Kidney epithelial cell (primary cell): ENCODE data around the gene LIM2. TPM values are rescaled to one million over a fixed set of nuclear protein-coding genes. Genes with fewer than 3 reads are reported as not detected.

ENCODE experiments used
- DNase-seq: peaks from one replicate; pipeline ENCODE4 v3.0.0-alpha.2; 2010; ENCODE audit warnings: low read depth
- H3K27me3 ChIP-seq: 2 replicates; pipeline ENCODE4 v1.6.0; 2011; ENCODE audit warnings: low read length; ENCODE audit not compliant: control insufficient read depth, insufficient read depth
- H3K36me3 ChIP-seq: 2 replicates; pipeline ENCODE4 v1.5.1; 2011; ENCODE audit warnings: low read length; ENCODE audit not compliant: control insufficient read depth, insufficient read depth
- H3K4me3 ChIP-seq: 2 replicates; pipeline ENCODE4 v1.5.1; 2011; ENCODE audit warnings: low read depth, mild to moderate bottlenecking, control low read depth, low read length
- total RNA-seq: library from RNA; depleted of rRNA; stranded (reverse); fragments of >200 nt; gene quantifications from 2 replicates; pipeline ENCODE4 v1.2.3, GENCODE V29; 2015
- TF ChIP-seq, protein P1 (sequence below): IDR thresholded peaks from 2 replicates; pipeline ENCODE4 v1.5.1; 2011; ENCODE audit warnings: mild to moderate bottlenecking, moderate library complexity, low read length, control low read depth, inconsistent platforms; ENCODE audit not compliant: insufficient read depth, poor library complexity, severe bottlenecking

Gene LIM2
- total RNA-seq, 1 donor from 2014 or later: not detected

DNA sequence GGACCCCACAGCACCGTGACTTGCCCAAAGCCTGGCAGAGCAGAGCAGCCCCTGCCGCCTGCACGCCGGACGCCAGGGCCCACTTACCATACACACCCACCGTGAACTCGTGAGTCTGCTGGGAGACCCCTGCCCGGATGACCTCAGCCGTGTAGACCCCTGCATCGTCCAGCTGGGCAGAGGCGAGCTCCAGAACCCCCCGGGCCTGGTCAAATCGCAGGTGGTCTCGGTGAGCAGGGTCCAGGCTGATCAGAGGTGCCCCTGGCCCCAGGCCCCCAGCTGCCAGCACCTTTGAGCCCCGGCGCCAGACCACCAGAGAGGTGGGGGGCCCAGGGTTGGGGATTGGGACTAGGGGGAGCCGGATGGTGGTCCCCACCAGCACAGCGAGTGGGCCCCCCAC lies 46.7 kb downstream of the LIM2 start:
- H3K4me3 ChIP-seq: no peak overlapping the region
- H3K36me3 ChIP-seq: no peaks in the 10 kb centered on the region
- peaks cover 14% of the 10 kb centered on the region for H3K27me3 ChIP-seq
- TF ChIP-seq, protein P1, sequence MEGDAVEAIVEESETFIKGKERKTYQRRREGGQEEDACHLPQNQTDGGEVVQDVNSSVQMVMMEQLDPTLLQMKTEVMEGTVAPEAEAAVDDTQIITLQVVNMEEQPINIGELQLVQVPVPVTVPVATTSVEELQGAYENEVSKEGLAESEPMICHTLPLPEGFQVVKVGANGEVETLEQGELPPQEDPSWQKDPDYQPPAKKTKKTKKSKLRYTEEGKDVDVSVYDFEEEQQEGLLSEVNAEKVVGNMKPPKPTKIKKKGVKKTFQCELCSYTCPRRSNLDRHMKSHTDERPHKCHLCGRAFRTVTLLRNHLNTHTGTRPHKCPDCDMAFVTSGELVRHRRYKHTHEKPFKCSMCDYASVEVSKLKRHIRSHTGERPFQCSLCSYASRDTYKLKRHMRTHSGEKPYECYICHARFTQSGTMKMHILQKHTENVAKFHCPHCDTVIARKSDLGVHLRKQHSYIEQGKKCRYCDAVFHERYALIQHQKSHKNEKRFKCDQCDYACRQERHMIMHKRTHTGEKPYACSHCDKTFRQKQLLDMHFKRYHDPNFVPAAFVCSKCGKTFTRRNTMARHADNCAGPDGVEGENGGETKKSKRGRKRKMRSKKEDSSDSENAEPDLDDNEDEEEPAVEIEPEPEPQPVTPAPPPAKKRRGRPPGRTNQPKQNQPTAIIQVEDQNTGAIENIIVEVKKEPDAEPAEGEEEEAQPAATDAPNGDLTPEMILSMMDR: no peak
- no peak for DNase-seq

DNA sequence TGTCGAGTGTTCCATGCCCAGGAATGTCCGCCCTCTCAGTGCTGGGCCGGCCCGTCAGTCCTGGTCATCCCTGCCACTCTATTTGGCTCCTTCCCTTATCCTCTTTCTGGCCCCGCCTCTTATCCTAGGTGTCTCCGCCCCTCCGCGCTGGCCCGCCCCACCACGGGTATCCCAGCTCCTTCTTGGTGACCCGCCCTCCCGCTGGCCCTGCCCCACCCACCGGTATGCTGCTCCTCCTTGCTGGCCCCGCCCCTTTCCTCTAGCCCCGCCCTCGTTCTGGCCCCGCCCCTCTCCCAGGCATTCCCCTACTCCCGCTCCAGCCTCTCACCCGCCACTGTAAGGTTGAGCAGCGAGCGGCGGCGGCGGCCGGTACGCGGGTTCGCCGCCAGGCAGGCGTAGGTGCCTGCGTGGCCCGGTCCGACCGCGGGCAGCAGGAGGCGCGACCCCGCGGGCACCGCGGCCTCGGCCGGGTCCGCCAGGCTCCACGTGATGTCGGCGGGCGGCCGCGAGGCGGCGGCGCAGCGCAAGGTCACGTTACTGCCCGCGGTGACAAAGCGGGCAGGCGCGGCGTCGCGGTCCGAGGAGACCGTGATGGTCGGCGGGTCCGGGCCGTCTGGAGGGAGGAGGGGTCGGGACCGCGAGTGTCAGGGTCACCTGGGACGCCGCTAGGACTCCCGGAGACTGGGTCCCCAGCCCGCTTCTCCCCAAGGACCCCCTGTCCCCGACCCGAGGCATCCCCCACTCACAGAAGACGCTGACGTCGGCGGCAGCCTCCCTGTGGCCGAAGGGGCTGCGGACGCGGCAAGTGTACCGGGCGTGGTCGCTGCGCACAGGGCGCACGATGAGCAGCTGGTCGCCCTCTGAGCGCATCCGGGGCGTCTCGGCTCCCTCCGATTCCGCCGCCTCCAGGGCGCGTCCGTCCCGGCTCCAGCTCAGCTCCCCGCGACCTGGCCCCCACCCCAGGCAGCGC lies 47.8 kb downstream of the LIM2 start:
- DNase-seq: peak; percentile 83
- H3K36me3 ChIP-seq: no peaks in the 10 kb centered on the region

DNA sequence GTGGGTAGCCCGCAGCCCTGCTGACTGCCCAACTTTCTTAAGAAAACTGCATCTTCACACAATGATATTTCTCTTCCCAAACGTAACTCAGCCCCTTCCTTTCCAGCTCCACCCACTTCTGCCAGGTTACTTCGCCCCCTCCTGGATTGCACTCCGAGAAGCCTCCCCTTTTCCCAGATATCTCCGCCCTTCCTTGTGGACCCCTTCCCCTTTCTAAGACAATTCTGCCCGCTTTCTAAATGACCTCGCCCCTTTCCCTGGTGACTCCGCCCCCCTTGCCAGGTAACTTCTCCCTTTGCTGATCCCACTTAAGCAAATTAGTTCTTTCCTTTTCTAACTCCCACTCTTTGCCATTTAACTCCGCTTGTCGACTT lies 48.5 kb downstream of the LIM2 start:
- peak overlapping the region; percentile 73 for H3K4me3 ChIP-seq
- no peak for DNase-seq
- TF ChIP-seq, protein P1: no peak
- peaks cover 14% of the 10 kb centered on the region for H3K27me3 ChIP-seq
- H3K36me3 ChIP-seq: no peaks in the 10 kb centered on the region

More for the DNA sequence above, 47.8 kb downstream of the LIM2 start:
- peak overlapping the region; percentile 73 for H3K4me3 ChIP-seq
- H3K27me3 ChIP-seq: peaks cover 14% of the 10 kb centered on the region
- TF ChIP-seq, protein P1: no peak

DNA sequence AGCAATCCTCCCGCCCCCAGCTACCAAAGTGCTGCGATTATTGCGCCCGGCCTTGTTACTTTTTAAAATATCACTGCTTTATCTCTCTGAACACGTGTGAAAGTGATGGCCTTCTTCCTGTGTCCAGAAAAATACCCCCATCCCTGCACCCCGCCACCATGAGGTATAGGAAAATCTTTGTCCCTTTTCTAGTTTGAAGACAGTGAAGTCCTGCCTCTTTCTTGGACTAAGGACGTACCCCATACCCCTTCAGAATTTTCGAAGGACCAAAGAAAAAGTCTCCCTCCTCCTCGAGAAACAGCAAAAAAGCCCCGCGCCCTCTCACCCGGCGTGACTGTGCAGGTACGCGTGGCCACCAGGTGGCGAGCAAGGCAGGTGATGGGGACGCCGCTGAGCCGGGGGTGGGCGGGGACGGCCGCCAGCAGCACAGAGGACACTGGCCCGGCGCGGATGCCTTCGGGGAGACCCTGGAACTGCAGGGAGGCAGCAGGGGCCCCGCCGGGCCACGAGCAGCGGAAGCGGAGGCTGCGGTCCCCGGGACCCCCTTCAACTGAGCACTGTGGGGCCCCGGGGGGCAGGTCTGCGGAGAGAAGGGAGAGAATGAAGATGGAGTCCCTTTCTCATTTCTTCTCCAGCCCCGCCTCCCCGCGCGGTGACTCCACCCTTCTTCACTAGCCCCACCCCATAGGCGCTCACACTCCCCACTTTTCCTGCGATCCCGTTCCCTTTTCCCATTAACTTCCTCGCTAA lies 49.0 kb downstream of the LIM2 start:
- H3K36me3 ChIP-seq: no peaks in the 10 kb centered on the region
- TF ChIP-seq, protein P1: peak; percentile 79
- H3K4me3 ChIP-seq: peak overlapping the region; percentile 73
- no peak for DNase-seq
- peaks cover 14% of the 10 kb centered on the region for H3K27me3 ChIP-seq

DNA sequence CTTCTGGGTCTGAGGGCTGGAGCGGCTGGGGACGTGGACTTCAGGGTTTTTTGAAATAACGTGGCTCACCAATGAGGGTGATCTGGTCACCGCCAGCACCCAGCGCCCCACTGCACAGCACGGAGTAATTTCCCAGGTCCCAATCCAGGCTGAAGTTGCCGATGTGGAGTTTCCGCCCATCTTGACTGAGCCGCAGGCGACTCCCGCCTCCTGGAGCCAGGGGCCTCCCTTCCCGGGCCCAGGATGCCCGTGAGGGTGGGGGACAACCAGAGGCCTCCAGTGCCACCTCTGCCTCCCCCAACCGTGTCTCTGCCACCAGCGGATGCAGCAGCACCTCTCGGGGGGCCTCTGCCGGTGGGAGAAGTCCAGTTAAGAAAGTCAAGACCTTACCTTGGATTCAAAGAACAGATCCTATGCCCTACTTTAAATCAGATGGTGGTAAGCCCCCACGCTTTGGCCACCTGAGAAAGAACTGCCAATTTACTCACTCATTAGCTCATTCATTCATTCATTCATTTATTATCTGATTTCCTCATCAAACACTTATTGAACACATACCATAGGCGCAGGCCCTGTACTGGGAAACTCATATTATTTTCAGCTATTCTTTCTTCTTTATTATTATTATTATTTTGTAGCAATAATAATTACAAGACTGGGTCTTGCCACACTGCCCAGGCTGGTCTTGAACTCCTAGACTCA lies 49.8 kb downstream of the LIM2 start:
- H3K36me3 ChIP-seq: no peaks in the 10 kb centered on the region
- TF ChIP-seq, protein P1: no peak
- no peak for DNase-seq
- no peak overlapping the region for H3K4me3 ChIP-seq
- peaks cover 14% of the 10 kb centered on the region for H3K27me3 ChIP-seq
